WTC11 (cell line): ENCODE results near the gene ENTPD1. TPM values are rescaled to one million over a fixed set of nuclear protein-coding genes. Genes with fewer than 3 reads are reported as not detected.

Experiments
- ATAC-seq: fragments of 200-7000 bp; cut with Tn5 transposase; 2 replicates; pipeline ENCODE4 v1.10.0; 2021; ENCODE audit warnings: mild to moderate bottlenecking, moderate library complexity
- CTCF ChIA-PET: fragments of 300-600 bp; sonication (Branson Sonifier 250); formaldehyde crosslinking; loops from one replicate; lab custom pipeline; 2021; ENCODE audit warnings: antibody characterized with exemption; lab: Charles Lee
- POLR2A ChIA-PET: fragments of 350-600 bp; sonication (Branson Sonifier 250); formaldehyde crosslinking; loops from one replicate; lab custom pipeline; 2021; ENCODE audit warnings: antibody characterized with exemption; lab: Charles Lee
- DNase-seq: peaks from one replicate; pipeline ENCODE4 v3.0.0; 2021; ENCODE audit warnings: low spot score
- H3K27ac Mint-ChIP-seq: 2 replicates; pipeline ENCODE4 v1.8.0; 2021; ENCODE audit warnings: mixed read lengths
- H3K27me3 Mint-ChIP-seq: 2 replicates; pipeline ENCODE4 v1.8.0; 2021; ENCODE audit warnings: low read depth, mild to moderate bottlenecking, moderate library complexity, mixed read lengths
- H3K36me3 Mint-ChIP-seq: 2 replicates; pipeline ENCODE4 v1.8.0; 2021; ENCODE audit warnings: mixed read lengths
- H3K4me1 Mint-ChIP-seq: 2 replicates; pipeline ENCODE4 v1.8.0; 2022; ENCODE audit warnings: mixed read lengths
- H3K4me3 Mint-ChIP-seq: 2 replicates; pipeline ENCODE4 v1.8.0; 2021; ENCODE audit warnings: mild to moderate bottlenecking, moderate library complexity, mixed read lengths
- H3K9me3 Mint-ChIP-seq: 2 replicates; pipeline ENCODE4 v1.8.0; 2021; ENCODE audit warnings: mixed read lengths
- CBFB ChIP-seq: sonication (generic); formaldehyde crosslinking; IDR thresholded peaks from 2 replicates; pipeline ENCODE4 v1.8.1; 2022; ENCODE audit warnings: mild to moderate bottlenecking, low read depth, missing genetic modification reagents
- GABPB1 ChIP-seq: sonication (generic); formaldehyde crosslinking; IDR thresholded peaks from 2 replicates; pipeline ENCODE4 v1.8.1; 2023; ENCODE audit warnings: mild to moderate bottlenecking, missing genetic modification reagents
- GTF2I ChIP-seq: fragments of 250-450 bp; sonication (Bioruptor Pico); conservative IDR thresholded peaks from 2 replicates; pipeline ENCODE4 v1.4.0; 2021; ENCODE audit warnings: mild to moderate bottlenecking
- HMGA2 ChIP-seq: fragments of 250-450 bp; sonication (Bioruptor Pico); IDR thresholded peaks from 2 replicates; pipeline ENCODE4 v1.4.0; 2021; ENCODE audit warnings: mild to moderate bottlenecking, moderate library complexity
- IRF2 ChIP-seq: sonication (generic); formaldehyde crosslinking; IDR thresholded peaks from 2 replicates; pipeline ENCODE4 v1.8.0; 2022; ENCODE audit warnings: low read depth, missing genetic modification reagents, borderline replicate concordance
- NFE2L1 ChIP-seq: sonication (generic); formaldehyde crosslinking; IDR thresholded peaks from 2 replicates; pipeline ENCODE4 v1.8.1; 2023; ENCODE audit warnings: missing genetic modification reagents
- NR2C2 ChIP-seq: sonication (generic); formaldehyde crosslinking; IDR thresholded peaks from 2 replicates; pipeline ENCODE4 v1.8.0; 2022; ENCODE audit warnings: mild to moderate bottlenecking, missing genetic modification reagents
- PRDM15 ChIP-seq: sonication (generic); formaldehyde crosslinking; IDR thresholded peaks from 2 replicates; pipeline ENCODE4 v1.8.0; 2022; ENCODE audit warnings: missing genetic modification reagents
- SOX15 ChIP-seq: fragments of 250-450 bp; sonication (Bioruptor Pico); IDR thresholded peaks from 2 replicates; pipeline ENCODE4 v1.9.0; 2021; ENCODE audit warnings: mild to moderate bottlenecking
- ZNF219 ChIP-seq: sonication (generic); formaldehyde crosslinking; IDR thresholded peaks from 2 replicates; pipeline ENCODE4 v1.8.0; 2023; ENCODE audit warnings: missing genetic modification reagents, mild to moderate bottlenecking, borderline replicate concordance
- ZNF263 ChIP-seq: sonication (generic); formaldehyde crosslinking; IDR thresholded peaks from 2 replicates; pipeline ENCODE4 v1.8.1; 2022; ENCODE audit warnings: low read depth, mild to moderate bottlenecking, moderate library complexity, missing genetic modification reagents
- ZNF281 ChIP-seq: sonication (generic); formaldehyde crosslinking; IDR thresholded peaks from 2 replicates; pipeline ENCODE4 v1.8.0; 2023; ENCODE audit warnings: mild to moderate bottlenecking, missing genetic modification reagents
- ZNF423 ChIP-seq: fragments of 250-450 bp; sonication (Bioruptor Pico); IDR thresholded peaks from 2 replicates; pipeline ENCODE4 v2.1.2; 2022; ENCODE audit warnings: mild to moderate bottlenecking, moderate library complexity
- total RNA-seq: library from RNA; stranded (reverse); gene quantifications from 3 replicates; pipeline ENCODE4 v1.2.3, GENCODE V29; 2021
- TF ChIP-seq, protein P1 (sequence below): fragments of 200-600 bp; IDR thresholded peaks from 2 replicates; pipeline ENCODE4 v1.8.0; 2022; ENCODE audit warnings: antibody characterized with exemption
- TF ChIP-seq, protein P2 (sequence below): sonication (generic); formaldehyde crosslinking; IDR thresholded peaks from 2 replicates; pipeline ENCODE4 v1.8.0; 2022; ENCODE audit warnings: mild to moderate bottlenecking, missing genetic modification reagents

Gene ENTPD1
- total RNA-seq, 1 experiment from 2014 or later: 2.3 TPM

GRCh38 chr10:95860166-95860940 lies 104.4 kb downstream of the ENTPD1 start (continued):
- TF ChIP-seq ZNF263 (CRISPR knock-in tag): no peak

GRCh38 chr10:95861386-95861785 lies 105.4 kb downstream of the ENTPD1 start:
- H3K36me3 Mint-ChIP-seq: peaks cover 2% of the 10 kb centered on the region; the same call in 1 of the 2 replicates
- H3K4me3 Mint-ChIP-seq: no peak overlapping the region
- no peak for DNase-seq
- H3K4me1 Mint-ChIP-seq: no peaks in the 10 kb centered on the region
- no peak for TF ChIP-seq ZNF423 (CRISPR knock-in tag)
- POLR2A ChIA-PET: no interaction called here
- no peak overlapping the region for H3K27ac Mint-ChIP-seq
- no peak for ATAC-seq
- no peaks in the 10 kb centered on the region for H3K27me3 Mint-ChIP-seq
- no peaks in the 10 kb centered on the region for H3K9me3 Mint-ChIP-seq
- CTCF ChIA-PET: interaction anchor here (1.4 to 2.1 kb wide), 2 partner anchors 20 to 168 kb away, joined by 5 to 8 read pairs; partner anchors contain the start of gene TCTN3

GRCh38 chr10:95864906-95865813 lies 109.2 kb downstream of the ENTPD1 start:
- H3K27me3 Mint-ChIP-seq: no peaks in the 10 kb centered on the region
- H3K4me1 Mint-ChIP-seq: no peaks in the 10 kb centered on the region
- no peak overlapping the region for H3K4me3 Mint-ChIP-seq
- H3K9me3 Mint-ChIP-seq: no peaks in the 10 kb centered on the region
- DNase-seq (peak; percentile 36), ATAC-seq (peak; percentile 99)
- H3K27ac Mint-ChIP-seq: peak overlapping the region; percentile 9; the same call in 1 of the 2 replicates
- H3K36me3 Mint-ChIP-seq: peaks cover 2% of the 10 kb centered on the region; the same call in 1 of the 2 replicates
- POLR2A ChIA-PET: interaction anchor here (0.7 to 1.0 kb wide), 2 partner anchors 148 to 171 kb away, joined by 3 to 4 read pairs; partner anchors contain the start of gene TCTN3
- CTCF ChIA-PET: interaction anchor here (0.6 to 2.6 kb wide), 24 partner anchors 9 to 1689 kb away, joined by 3 to 62 read pairs (median 4); partner anchors contain the start of genes ALDH18A1, CC2D2B, ENTPD1 and TCTN3
- TF ChIP-seq GABPB1 (CRISPR knock-in tag): peak; percentile 71
- TF ChIP-seq, protein P1, sequence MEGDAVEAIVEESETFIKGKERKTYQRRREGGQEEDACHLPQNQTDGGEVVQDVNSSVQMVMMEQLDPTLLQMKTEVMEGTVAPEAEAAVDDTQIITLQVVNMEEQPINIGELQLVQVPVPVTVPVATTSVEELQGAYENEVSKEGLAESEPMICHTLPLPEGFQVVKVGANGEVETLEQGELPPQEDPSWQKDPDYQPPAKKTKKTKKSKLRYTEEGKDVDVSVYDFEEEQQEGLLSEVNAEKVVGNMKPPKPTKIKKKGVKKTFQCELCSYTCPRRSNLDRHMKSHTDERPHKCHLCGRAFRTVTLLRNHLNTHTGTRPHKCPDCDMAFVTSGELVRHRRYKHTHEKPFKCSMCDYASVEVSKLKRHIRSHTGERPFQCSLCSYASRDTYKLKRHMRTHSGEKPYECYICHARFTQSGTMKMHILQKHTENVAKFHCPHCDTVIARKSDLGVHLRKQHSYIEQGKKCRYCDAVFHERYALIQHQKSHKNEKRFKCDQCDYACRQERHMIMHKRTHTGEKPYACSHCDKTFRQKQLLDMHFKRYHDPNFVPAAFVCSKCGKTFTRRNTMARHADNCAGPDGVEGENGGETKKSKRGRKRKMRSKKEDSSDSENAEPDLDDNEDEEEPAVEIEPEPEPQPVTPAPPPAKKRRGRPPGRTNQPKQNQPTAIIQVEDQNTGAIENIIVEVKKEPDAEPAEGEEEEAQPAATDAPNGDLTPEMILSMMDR: peak; percentile 32; the same call in 1 of the 2 replicates
- TF ChIP-seq NR2C2 (CRISPR knock-in tag): no peak
- TF ChIP-seq SOX15 (CRISPR knock-in tag): no peak

GRCh38 chr10:95865814-95866466 lies 110.0 kb downstream of the ENTPD1 start:
- H3K4me1 Mint-ChIP-seq: no peaks in the 10 kb centered on the region
- no peak overlapping the region for H3K27ac Mint-ChIP-seq
- H3K4me3 Mint-ChIP-seq: no peak overlapping the region
- H3K36me3 Mint-ChIP-seq: peaks cover 2% of the 10 kb centered on the region; the same call in 1 of the 2 replicates
- ATAC-seq: no peak
- no peaks in the 10 kb centered on the region for H3K27me3 Mint-ChIP-seq
- CTCF ChIA-PET: interaction anchor here (0.6 to 2.6 kb wide), 20 partner anchors 8 to 1689 kb away, joined by 3 to 62 read pairs (median 4); partner anchors contain the start of genes ALDH18A1, CC2D2B, ENTPD1 and TCTN3
- no peaks in the 10 kb centered on the region for H3K9me3 Mint-ChIP-seq
- POLR2A ChIA-PET: no interaction called here
- DNase-seq: no peak
- no peak for TF ChIP-seq GTF2I (CRISPR knock-in tag)
- no peak for TF ChIP-seq CBFB
- TF ChIP-seq IRF2 (CRISPR knock-in tag): no peak
- no peak for TF ChIP-seq HMGA2 (CRISPR knock-in tag)
- TF ChIP-seq NFE2L1 (CRISPR knock-in tag): no peak
- TF ChIP-seq, protein P2, sequence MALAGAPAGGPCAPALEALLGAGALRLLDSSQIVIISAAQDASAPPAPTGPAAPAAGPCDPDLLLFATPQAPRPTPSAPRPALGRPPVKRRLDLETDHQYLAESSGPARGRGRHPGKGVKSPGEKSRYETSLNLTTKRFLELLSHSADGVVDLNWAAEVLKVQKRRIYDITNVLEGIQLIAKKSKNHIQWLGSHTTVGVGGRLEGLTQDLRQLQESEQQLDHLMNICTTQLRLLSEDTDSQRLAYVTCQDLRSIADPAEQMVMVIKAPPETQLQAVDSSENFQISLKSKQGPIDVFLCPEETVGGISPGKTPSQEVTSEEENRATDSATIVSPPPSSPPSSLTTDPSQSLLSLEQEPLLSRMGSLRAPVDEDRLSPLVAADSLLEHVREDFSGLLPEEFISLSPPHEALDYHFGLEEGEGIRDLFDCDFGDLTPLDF (CRISPR knock-in tag): no peak
- no peak for TF ChIP-seq PRDM15
- no peak for TF ChIP-seq ZNF219
- no peak for TF ChIP-seq ZNF281
